GM21723 (cell line): ENCODE results near the gene COL5A2.

Source experiments
- ATAC-seq: cut with Tn5 transposase; IDR thresholded peaks from one replicate; pipeline ENCODE4 v1.9.1; 2021; ENCODE audit warnings: mild to moderate bottlenecking, moderate library complexity; ENCODE audit not compliant: unreplicated experiment

The COL5A2 gene

DNA sequence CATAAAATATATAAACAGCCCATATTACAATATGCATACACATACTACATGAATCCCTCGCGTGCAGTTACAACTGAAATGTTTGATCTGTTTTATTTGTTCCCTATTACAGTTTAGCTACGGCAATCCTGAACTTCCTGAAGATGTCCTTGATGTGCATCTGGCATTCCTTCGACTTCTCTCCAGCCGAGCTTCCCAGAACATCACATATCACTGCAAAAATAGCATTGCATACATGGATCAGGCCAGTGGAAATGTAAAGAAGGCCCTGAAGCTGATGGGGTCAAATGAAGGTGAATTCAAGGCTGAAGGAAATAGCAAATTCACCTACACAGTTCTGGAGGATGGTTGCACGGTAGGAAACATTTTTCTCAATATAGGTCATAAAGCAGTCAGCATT lies 169.0 kb downstream of the COL5A2 start:
- ATAC-seq: no peak

DNA sequence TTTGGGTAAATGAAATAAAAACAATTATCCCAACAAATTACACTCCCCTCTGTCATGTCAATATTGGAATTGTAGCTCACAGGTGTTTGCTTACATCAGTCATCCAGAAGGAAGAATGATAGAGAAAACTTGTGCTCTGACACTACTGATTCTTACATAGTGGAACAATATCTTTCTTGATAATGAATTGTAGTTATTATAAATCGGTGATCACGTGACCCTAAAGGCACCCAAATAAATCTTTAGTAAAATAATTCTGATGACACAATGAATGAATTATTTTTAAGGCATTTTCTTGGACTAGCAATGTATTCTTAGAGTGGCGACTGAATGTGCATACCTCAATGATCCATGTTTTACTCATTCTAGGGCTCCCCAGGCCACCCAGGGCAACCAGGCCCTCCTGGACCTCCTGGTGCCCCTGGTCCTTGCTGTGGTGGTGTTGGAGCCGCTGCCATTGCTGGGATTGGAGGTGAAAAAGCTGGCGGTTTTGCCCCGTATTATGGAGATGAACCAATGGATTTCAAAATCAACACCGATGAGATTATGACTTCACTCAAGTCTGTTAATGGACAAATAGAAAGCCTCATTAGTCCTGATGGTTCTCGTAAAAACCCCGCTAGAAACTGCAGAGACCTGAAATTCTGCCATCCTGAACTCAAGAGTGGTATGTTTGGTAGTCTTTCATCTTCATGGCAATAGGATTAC lies 170.9 kb downstream of the COL5A2 start:
- no peak for ATAC-seq

DNA sequence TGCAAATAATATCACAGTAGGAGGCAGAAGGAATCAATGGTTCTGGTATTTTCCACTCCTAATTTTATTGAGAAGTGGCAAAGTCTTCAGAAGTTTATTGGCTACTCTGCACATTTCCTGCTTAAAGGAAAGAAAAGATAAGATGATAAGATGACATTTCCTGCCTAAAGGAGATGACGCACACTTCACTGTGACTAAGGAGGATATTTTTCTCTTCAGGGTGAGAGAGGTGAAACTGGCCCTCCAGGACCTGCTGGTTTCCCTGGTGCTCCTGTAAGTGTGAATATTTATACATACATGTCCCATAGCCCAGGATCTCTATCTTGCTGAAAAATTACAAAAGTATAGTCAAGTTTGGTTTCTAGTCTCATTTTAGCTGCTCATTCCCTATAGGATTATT lies 177.5 kb downstream of the COL5A2 start:
- ATAC-seq: no peak

DNA sequence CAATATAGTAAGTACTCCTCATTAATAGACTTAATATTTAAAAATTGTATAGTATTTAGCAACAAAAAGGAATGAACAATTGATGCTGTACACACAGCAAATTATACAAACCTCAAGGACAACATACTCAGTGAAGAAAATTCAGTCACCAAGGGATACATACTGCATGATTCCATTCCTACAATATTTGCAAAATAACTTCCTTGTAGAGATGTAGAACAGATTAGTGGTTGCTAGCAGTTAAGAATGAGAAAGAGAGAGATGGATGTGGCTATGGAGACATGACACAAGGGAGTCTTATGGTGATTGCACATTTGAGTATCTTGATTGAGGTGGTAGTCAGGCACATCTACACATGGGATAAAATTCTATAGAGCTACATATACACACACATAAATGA lies 179.3 kb downstream of the COL5A2 start:
- ATAC-seq: no peak

DNA sequence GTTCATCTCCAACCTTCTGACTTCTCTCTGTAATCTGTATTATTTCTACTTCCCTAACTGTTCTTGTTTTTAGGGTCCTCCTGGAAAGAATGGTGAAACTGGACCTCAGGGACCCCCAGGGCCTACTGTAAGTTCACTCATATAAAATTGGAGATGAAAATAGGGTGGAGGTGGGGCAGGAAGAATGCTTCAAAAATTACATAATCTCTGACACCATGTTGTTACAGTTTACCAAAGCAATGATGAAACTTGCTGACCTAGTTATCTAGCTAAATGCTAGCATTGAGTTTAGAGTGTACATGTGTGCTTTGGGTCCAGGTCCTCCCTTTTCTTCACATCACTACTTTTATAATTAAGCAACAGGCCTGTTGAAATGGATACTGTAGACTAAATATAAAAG lies 182.3 kb downstream of the COL5A2 start:
- no peak for ATAC-seq

DNA sequence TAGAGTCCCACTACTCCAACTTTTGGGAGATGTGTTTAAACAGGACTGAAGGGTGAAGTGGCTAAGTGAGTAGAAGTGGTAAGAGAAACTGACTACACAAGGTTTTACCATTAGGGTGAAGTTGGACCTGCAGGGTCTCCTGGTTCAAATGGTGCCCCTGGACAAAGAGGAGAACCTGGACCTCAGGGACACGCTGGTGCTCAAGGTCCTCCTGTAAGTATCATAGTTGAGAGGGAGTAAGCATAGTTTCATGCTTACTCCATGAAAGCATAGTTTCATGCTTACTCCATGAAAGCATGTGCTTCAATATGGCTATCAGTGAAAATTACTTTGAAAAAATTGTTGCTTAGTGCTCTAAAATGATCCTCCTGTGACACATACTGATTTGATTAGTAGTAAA lies 186.3 kb downstream of the COL5A2 start:
- no peak for ATAC-seq

DNA sequence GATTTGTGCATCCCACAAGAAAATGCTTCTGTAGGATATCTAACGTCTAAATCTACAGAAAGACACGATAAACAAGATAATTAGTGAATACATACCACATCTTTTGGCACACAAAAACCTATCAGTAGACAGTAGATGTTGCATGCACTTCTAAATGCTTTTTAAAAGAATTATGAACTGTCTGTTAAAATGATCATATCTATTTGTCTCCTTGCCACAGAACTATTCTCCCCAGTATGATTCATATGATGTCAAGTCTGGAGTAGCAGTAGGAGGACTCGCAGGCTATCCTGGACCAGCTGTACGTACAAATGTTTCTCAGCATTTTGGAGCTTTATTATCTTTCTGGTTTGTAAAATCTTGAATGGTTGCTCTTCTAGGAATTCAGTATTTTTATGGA lies 192.7 kb downstream of the COL5A2 start:
- ATAC-seq: no peak

DNA sequence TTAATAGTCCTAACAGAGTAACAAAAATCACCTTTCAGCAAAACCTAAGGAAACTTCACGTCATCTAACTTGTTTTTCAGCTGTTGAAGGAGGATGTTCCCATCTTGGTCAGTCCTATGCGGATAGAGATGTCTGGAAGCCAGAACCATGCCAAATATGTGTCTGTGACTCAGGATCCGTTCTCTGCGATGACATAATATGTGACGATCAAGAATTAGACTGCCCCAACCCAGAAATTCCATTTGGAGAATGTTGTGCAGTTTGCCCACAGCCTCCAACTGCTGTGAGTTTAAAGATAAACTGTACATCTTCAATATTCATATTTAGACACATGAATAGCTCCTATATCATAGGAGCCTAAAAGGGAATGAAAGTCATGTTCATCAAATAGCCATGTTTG lies 194.9 kb downstream of the COL5A2 start:
- no peak for ATAC-seq

DNA sequence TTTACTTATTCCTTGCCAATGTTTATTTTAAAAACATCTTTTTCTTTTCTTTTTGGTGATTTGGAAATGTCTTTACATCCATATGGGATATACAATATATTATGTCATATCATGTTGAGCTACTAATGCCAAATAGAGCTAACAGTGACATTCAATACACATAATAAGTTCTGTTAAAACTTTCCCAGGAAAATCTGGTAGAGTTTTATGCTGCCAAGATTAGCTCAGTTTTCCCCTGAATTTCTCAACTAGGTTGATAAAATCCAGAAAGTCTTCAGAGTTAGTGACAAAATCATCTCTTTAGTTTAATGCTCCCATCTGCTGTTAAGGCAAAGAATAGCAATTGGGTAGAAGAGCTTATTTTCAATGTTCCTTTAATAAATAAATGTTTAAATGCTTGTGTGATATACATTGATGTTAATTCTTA lies 195.5 kb downstream of the COL5A2 start:
- no peak for ATAC-seq

DNA sequence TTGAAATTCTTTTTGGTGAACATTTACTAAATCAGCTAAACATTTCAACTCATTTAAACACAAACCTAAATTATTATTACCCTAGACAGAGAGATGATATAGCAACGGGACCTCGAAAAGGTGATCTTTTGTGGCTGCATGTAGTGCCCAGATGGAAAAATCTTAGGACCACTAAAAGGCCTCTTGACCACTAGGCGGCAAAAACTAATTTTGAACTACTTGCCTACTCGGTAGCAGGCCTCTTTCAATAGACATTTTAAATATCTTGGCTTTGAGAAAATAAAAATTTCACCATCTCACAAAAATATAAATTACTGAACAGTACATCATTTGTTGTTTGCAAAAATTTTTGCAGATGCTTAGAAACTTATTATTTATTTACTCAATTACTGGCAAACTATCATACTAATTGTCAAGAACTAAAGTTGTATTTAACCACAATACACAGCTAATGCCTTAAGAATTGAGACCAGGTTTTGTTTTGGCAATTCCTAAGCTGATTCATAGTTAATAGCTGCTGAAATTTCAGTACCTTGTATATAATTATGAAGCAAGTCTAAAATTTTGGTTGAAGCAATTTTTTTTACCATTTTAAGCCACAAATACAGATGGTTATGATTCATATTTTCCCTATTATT lies 196.0 kb downstream of the COL5A2 start:
- no peak for ATAC-seq
